ENCODE data around the gene MTARC1.

MTARC1 gene

GRCh38 chr1:220786337-220787068 lies at the start of gene MTARC1:
Gene MTARC1 (plus strand): TSS chr1:220786913. CDS start chr1:220786945, 32 bp downstream.
- DNase-seq = no peak

DNA sequence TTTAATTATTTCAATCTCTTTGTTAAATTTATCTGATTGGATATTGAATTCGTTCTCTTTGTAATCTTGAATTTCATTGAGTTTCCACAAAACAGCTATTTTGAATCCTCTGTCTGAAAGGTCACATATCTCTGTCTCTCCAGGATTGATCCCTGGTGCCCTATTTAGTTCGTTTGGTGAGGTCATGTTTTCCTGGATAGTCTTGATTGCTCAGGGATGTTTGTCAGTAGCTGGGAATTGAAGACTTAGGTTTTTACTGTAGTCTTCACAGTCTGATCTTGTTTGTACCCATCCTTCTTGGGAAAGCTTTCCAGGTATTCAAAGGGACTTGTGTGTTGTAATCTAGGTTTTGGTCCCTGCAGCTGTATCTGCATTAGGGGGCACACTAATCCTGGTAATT lies 45.4 kb upstream of the MTARC1 start:
- no peak for DNase-seq

DNA sequence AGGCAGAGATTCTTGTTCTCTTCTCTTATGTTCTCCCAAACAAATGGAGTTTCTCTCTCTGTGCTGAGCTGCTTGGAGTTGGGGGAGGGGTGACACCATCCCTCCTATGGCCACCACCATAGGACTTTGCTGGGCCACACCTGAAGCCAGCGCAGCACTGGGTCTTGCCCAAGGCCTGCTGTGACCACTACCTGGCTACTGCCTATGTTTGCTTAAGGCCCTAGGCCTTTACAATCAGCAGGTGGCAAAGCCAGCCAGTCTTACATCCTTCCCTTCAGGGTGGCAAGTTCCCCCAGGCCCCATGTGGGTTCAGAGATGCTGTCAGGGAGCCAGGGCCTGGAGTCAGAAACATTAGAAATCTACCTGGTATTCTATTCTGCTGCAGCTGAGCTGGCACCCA lies 44.9 kb upstream of the MTARC1 start:
- DNase-seq = no peak

DNA sequence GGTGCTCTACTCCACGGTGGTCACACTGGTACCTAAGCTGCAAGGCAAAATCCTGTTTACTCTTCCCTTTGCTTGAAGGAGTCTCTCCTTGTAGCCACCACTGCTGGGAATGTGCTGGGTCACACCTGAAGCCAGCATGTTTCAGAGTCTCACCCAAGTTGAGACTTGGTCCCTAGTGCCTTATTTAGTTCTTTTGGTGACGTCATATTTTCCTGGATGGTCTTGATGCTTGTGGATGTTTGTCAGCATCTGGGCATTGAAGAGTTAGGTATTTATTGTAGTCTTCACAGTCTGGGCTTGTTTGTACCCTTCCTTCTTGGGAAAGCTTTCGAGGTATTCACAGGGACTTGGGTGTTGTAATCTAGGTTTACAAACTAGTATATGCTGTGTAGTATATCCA lies 44.2 kb upstream of the MTARC1 start:
- no peak for DNase-seq

DNA sequence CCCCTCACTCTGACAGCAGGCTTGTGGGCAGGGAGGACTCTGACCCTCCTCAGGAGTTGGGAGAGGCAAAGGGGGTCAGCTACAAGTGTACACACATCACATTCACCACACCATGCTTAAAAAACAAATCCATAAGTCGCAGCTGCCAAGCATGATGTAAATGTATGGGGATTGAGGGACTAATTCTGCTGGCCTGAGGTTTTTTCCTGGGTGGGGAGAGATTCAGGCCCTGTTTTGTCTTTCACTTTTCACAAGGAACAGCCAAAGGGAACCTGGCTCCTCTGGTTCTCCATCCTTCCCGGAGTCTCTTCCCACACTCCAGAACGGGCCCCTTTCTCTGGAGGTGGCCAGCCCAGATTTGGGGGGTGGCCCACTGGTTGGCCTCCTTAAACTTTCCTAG lies 39.9 kb upstream of the MTARC1 start:
- no peak for DNase-seq

DNA sequence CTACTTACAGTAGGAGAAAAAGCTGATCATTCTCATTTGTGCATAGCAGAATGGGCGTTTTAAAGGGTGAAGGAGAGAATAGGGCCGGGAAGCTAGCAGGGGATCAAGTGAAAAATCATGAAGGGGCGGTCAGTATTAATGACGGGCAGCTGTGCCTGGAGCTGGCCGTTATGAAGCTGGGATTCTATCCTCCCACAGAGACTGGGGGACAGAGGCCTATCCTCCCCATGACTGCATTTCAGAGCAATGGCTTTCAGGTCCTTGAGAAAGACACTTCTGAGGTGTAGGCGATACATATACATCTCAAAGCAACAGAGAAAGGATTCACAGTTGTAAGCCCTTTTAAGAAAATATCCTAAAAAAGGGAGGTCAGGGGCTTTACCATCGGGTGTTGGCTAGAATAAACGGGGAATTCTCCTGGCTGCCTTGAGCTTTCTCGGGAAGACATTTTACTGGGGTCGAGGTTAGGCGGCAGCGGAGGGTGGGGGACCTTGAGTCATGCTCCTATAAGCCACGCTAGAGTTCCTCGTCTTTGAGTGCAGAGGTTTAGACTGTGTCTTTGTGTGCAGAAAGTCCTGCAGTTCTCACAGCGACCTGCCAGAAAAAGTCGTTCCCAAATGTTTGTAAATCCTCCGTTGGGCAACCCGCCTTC lies 39.1 kb upstream of the MTARC1 start:
- no peak for DNase-seq

DNA sequence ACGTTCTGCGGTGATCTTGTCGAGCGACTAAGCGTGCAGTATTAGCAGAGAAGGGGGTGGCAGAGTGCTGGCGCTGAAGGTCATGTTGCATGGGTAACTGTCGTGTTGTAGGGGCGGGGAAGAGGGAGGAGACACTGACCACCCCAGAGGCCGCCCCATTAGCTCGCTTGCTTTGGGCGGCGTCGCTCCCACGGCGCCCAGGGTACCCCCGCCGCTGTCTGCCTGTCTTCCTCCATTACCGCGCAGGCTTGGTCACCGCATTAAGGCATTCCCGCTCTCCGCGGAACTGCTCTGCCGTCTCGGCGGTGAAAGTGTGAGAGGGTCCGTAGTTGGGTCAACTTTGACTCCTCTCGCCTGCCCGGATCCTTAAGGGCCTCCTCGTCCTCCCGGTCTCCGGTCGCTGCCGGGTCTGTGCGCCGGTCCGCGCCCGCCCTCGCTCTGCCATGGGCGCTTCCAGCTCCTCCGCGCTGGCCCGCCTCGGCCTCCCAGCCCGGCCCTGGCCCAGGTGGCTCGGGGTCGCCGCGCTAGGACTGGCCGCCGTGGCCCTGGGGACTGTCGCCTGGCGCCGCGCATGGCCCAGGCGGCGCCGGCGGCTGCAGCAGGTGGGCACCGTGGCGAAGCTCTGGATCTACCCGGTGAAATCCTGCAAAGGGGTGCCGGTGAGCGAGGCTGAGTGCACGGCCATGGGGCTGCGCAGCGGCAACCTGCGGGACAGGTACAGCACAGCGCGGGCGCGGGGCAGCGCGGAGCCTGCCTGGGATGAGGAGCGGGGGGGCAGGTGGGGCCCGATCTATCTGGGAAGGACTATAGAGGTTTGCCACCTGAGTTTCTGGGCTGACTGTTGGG lies 38.4 kb upstream of the MTARC1 start, which contains the start of gene MTARC2:
Gene MTARC2, plus strand, starts transcription at position 234 of the 846 bp plus-strand sequence. Its CDS starts 210 bp downstream, at position 444.
- no peak for DNase-seq

- DNase-seq = no peak
Observed at GRCh38 chr1:220748936-220749335, 37.8 kb upstream of the MTARC1 start.

DNA sequence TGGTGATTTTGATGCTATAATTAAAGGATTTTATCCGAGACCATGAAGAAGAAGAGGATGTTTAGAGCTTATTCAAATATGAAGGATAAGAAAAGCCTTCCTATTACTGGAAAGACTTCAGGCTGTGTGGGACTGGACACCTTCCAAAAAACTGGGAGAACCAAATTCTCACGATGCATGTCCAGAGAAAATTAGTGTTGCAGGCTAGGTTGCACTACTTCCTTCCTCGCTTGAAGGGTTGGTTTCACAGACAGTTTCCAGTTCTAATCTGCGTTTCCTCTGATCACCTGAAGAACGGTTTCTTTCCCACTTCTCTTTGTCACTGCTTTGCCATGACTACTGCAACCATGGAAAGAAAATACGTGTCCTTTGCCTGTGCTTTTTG lies 36.6 kb upstream of the MTARC1 start:
- DNase-seq = no peak

GRCh38 chr1:220751111-220751510 lies 35.6 kb upstream of the MTARC1 start:
- DNase-seq = no peak

GRCh38 chr1:220754212-220754917 lies 32.3 kb upstream of the MTARC1 start:
- DNase-seq = no peak

- DNase-seq = no peak
Observed at GRCh38 chr1:220754918-220755295, 31.8 kb upstream of the MTARC1 start.

GRCh38 chr1:220755309-220755708 lies 31.4 kb upstream of the MTARC1 start:
- no peak for DNase-seq

DNA sequence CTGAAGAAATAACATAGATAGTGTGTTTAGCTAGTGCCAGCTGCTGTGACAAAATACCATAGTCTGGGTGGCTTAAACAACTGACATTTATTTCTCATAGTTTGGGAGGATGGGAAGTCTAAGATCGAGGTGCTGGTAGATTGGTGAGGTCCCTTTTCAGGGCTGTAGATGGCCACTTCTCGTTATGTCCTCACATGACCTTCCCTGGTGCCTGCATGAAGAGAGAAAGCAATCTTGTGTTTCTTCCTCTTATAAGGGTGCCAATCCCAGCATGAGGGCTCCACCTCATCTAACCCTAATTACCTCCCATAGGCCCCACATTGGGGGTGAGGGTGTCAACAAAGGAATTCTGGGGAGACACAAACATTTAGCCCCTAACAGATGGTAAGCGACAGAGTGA lies 29.3 kb upstream of the MTARC1 start:
- no peak for DNase-seq

DNA sequence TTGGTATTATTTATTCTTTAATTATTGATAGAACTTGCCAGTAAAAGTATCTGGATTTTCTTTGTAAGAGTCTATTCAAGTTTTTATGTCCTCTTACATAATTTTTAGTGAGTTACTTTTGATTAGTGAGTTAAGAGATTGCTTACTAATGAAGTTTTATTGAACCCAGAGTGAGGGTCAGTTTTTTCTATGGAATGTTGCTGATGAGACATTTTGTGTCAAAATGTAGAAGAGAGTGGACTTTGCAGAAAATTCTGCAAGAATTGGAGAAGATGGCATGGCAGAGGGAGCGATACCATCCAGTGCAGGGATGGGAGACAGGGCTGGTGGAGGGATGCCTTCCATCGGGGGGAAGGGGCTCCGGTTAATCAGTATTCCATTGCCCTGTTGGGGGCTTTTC lies 27.6 kb upstream of the MTARC1 start:
- DNase-seq = no peak

DNA sequence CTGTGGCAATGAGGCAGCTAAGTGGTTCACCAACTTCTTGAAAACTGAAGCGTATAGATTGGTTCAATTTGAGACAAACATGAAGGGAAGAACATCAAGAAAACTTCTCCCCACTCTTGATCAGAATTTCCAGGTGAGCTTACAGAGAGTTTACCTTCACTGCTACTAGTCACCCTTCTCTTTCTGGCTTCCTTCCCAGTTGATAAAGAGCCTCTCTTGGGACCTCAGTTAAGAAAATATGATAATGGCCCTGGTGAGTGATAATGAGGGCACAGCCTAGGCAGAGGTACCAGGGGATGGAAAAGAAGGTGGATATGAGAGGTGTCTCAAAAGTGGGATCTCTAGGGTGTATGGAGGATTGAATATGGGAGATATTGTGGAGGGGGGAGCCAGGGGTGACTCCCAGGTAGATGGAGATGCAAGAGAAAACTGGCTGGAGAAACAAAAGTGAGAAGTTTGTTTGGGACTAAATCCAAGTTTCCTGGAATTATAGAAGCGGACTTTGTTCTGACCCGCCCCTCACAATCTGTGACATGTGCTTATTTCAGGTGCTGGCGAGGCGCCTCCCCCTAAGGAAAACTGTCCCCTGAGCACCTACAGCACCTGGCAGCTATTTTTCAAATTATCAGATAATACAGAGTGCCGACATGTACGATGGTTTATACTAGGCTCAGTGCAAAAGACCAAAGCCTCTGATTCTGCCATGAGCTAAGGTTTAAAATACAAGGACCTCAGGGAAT lies 24.9 kb upstream of the MTARC1 start:
- no peak for DNase-seq

- no peak for DNase-seq
Observed at GRCh38 chr1:220764757-220765156, 22.0 kb upstream of the MTARC1 start.

GRCh38 chr1:220767312-220768125 lies 19.2 kb upstream of the MTARC1 start:
- DNase-seq = no peak

DNA sequence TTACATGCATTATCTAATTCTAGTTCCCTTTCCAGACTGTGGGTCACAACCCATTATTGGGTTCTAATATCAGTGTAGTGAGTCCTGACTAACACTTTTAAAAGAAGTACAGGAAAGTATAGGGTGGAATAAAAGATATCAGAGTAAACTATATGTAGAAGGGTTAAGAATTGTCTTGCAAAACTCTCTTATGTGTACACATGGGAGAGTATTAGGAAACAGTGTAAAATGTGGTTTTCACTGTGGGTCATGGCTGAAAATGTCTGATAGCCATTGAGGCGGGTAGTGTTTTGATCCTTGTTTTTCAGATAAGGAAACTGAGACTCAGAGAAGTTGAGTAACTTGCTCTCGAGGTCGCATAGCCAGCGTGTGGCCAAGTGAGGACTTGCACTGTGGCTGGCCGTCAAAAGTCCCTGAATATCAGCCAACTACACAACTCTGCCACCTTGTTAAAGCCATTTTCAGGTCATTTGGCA lies 18.5 kb upstream of the MTARC1 start:
- no peak for DNase-seq

DNA sequence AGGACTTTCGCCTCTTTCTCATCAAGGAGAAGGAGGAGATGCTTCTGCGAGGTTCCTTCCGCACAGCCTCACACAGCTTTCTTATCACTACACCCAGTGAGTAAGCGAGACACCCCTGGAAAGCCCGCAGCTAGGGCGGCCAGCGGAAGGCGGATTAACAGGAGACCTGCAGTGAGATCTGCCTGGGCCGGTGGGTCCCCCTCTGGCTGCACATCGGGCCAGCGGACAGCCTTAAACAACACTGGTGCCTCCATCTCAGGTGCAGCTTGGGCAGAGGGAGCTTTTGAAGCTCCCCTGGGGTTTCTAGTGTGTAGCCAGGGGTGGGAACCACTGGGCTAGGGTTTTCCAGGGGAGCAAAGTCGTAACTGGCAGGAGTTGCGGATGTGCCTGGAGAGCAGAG lies 17.5 kb upstream of the MTARC1 start:
- no peak for DNase-seq

DNA sequence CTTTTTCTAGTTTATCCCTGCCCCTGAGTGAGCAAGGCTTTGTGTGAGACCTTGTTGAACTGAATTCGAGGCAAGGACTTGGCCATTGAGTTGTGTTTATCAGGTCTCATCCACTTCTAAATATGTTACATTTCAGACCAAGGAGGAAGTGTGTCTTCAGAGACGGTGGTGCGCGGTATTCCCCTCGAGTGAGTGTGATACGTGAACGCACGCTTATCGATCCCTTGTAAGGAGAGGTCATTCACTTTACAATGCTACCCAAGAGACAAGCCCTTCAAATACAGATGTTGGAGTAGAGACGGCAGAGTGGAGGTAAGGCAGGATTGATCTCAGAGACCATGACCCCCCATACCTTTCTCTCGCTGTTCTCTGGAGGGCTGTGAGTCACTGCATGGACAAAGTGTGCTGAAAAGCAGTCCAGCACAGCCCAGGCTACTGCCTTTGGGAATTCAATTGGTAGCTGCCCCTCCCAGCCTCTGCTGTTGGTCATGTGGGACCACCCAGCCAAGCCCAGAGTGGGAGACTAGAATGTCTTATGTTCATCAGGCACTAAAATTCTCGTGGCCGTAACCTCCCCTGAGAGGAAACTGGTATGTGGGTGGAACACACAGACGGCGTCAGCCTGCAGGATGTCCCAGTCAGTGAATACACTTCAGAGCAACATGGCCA lies 16.3 kb upstream of the MTARC1 start:
- no peak for DNase-seq

All from NK-92 treated with Interleukin-12 subunit alpha and Interleukin-12 subunit beta, amount 100 ng/mL, for 24 hours (cell line).